Activated naive CD4-positive, alpha-beta T cell treated with anti-CD3 and anti-CD28 coated beads, Interleukin-2, amount 50 U/mL, for 72 hours (primary cell): ENCODE data around the gene INPP4B. TPM values are rescaled to one million over a fixed set of nuclear protein-coding genes. Genes with fewer than 3 reads are reported as not detected.
A peak's percentile ranks its signal among the peaks of the same experiment; 100 is the strongest.
"Not testable (repeated sequence)": the region's sequence is repeated elsewhere in the genome, so short reads cannot be mapped to it uniquely, and the experiment has no call there.

Experiments used
- ATAC-seq, 2 donors: fragments of 150-1000 bp; cut with Tn5 transposase; 2 replicates each; pipeline ENCODE4 v1.10.0; 2021; ENCODE audit warnings: mild to moderate bottlenecking in 2 of 2, moderate library complexity in 2 of 2
- DNase-seq, 2 donors: peaks; one replicate each; pipeline ENCODE4 v3.0.0; 2021 to 2022; ENCODE audit warnings: low spot score in 2 of 2
- H3K27ac Mint-ChIP-seq, 2 donors: one replicate each; pipeline ENCODE4 v1.8.0; 2022; ENCODE audit warnings: mild to moderate bottlenecking in 2 of 2, mixed read lengths in 2 of 2
- H3K36me3 Mint-ChIP-seq, 2 donors: one replicate each; pipeline ENCODE4 v1.8.0; 2022; ENCODE audit warnings: mixed read lengths in 2 of 2
- H3K9me3 Mint-ChIP-seq, 2 donors: one replicate each; pipeline ENCODE4 v1.8.0; 2022; ENCODE audit warnings: mixed read lengths in 2 of 2
- total RNA-seq, 2 donors: library from RNA; stranded (reverse); gene quantifications; one replicate each; pipeline ENCODE4 v1.2.3, GENCODE V29; 2022

Gene INPP4B
- total RNA-seq, 2 donors from 2014 or later, result 63.9 to 81.3 TPM

- H3K36me3 Mint-ChIP-seq, result peaks cover 13 to 14% of the 10 kb centered on the region in 2 donors
- H3K9me3 Mint-ChIP-seq, result peaks cover 11 to 14% of the 10 kb centered on the region in 2 donors
- H3K27ac Mint-ChIP-seq, result no peak overlapping the region
- DNase-seq (no peak), ATAC-seq (no peak)
Measured at GRCh38 chr4:142683997-142684396, 162.1 kb downstream of the INPP4B start.

GRCh38 chr4:142683503-142683902 is 162.6 kb downstream of the INPP4B start:
- H3K36me3 Mint-ChIP-seq, result peaks cover 11 to 14% of the 10 kb centered on the region in 2 donors
- DNase-seq (no peak), ATAC-seq (no peak)
- H3K9me3 Mint-ChIP-seq, result peaks cover 11 to 14% of the 10 kb centered on the region in 2 donors
- H3K27ac Mint-ChIP-seq, result no peak overlapping the region

GRCh38 chr4:142671516-142671915 is 174.6 kb downstream of the INPP4B start:
- H3K36me3 Mint-ChIP-seq, result peaks cover 43 to 62% of the 10 kb centered on the region in 2 donors
- ATAC-seq (no peak), DNase-seq (no peak)
- H3K27ac Mint-ChIP-seq, result no peak overlapping the region
- H3K9me3 Mint-ChIP-seq, result peaks cover 42 to 52% of the 10 kb centered on the region in 2 donors

- peaks cover 24 to 31% of the 10 kb centered on the region in 2 donors for H3K9me3 Mint-ChIP-seq
- ATAC-seq, result no peak
- no peak overlapping the region for H3K27ac Mint-ChIP-seq
- no peak for DNase-seq
- H3K36me3 Mint-ChIP-seq, result peaks cover 45 to 73% of the 10 kb centered on the region in 2 donors
Measured at GRCh38 chr4:142663828-142664227, 182.3 kb downstream of the INPP4B start.

- Mint-ChIP-seq H3K9me3 (peaks cover 27 to 31% of the 10 kb centered on the region in 2 donors), H3K36me3 (peaks cover 52 to 78% of the 10 kb centered on the region in 2 donors), H3K27ac (peak overlapping the region in 1 of 2 donors; percentile 44)
- no peak for ATAC-seq
- no peak for DNase-seq
Measured at GRCh38 chr4:142660728-142661127, 185.4 kb downstream of the INPP4B start.

- H3K9me3 Mint-ChIP-seq, result peaks cover 41 to 53% of the 10 kb centered on the region in 2 donors
- no peak overlapping the region for H3K27ac Mint-ChIP-seq
- peak in 1 of 2 donors; percentile 35 for DNase-seq
- H3K36me3 Mint-ChIP-seq, result peaks cover 71 to 89% of the 10 kb centered on the region in 2 donors
- no peak for ATAC-seq
Measured at GRCh38 chr4:142656178-142656577, 189.9 kb downstream of the INPP4B start.

- ATAC-seq (no peak), DNase-seq (no peak)
- Mint-ChIP-seq H3K9me3 (peaks cover 40 to 49% of the 10 kb centered on the region in 2 donors), H3K27ac (no peak overlapping the region), H3K36me3 (peaks cover 65 to 79% of the 10 kb centered on the region in 2 donors)
Measured at GRCh38 chr4:142648378-142648777, 197.7 kb downstream of the INPP4B start.

- H3K36me3 Mint-ChIP-seq, result peaks cover 48 to 66% of the 10 kb centered on the region in 2 donors
- peak overlapping the region; percentile 85 to 86 for H3K27ac Mint-ChIP-seq
- peaks cover 26 to 34% of the 10 kb centered on the region in 2 donors for H3K9me3 Mint-ChIP-seq
- DNase-seq (no peak), ATAC-seq (peak; percentile 45 to 69)
Measured at GRCh38 chr4:142645475-142646108, 200.5 kb downstream of the INPP4B start.

GRCh38 chr4:142644628-142645027 is 201.5 kb downstream of the INPP4B start:
- H3K27ac Mint-ChIP-seq, ATAC-seq, DNase-seq: not testable (repeated sequence)
- Mint-ChIP-seq H3K36me3 (peaks cover 38 to 59% of the 10 kb centered on the region in 2 donors), H3K9me3 (peaks cover 19 to 26% of the 10 kb centered on the region in 2 donors)

- Mint-ChIP-seq H3K36me3 (peaks cover 8 to 40% of the 10 kb centered on the region in 2 donors), H3K9me3 (peaks cover 6 to 11% of the 10 kb centered on the region in 2 donors), H3K27ac (no peak overlapping the region)
- no peak for ATAC-seq
- no peak for DNase-seq
Measured at GRCh38 chr4:142637614-142638013, 208.5 kb downstream of the INPP4B start.

- Mint-ChIP-seq H3K27ac (no peak overlapping the region), H3K9me3 (peaks cover 8 to 24% of the 10 kb centered on the region in 2 donors), H3K36me3 (peaks cover 6 to 54% of the 10 kb centered on the region in 2 donors)
- no peak for DNase-seq
- ATAC-seq, result no peak
Measured at GRCh38 chr4:142631836-142632235, 214.3 kb downstream of the INPP4B start.

GRCh38 chr4:142615324-142615665 is 230.8 kb downstream of the INPP4B start:
- Mint-ChIP-seq H3K27ac (no peak overlapping the region), H3K9me3 (peaks cover 17 to 33% of the 10 kb centered on the region in 2 donors), H3K36me3 (peaks cover 29 to 69% of the 10 kb centered on the region in 2 donors)
- no peak for DNase-seq
- no peak for ATAC-seq

- peaks cover 28 to 69% of the 10 kb centered on the region in 2 donors for H3K36me3 Mint-ChIP-seq
- ATAC-seq, result peak in 1 of 2 donors; percentile 52
- no peak overlapping the region for H3K27ac Mint-ChIP-seq
- DNase-seq, result no peak
- peaks cover 12 to 28% of the 10 kb centered on the region in 2 donors for H3K9me3 Mint-ChIP-seq
Measured at GRCh38 chr4:142614621-142615323, 231.3 kb downstream of the INPP4B start.

- Mint-ChIP-seq H3K27ac (no peak overlapping the region), H3K36me3 (peaks cover 34 to 58% of the 10 kb centered on the region in 2 donors), H3K9me3 (peaks cover 24 to 35% of the 10 kb centered on the region in 2 donors)
- ATAC-seq (no peak), DNase-seq (no peak)
Measured at GRCh38 chr4:142607976-142608375, 238.1 kb downstream of the INPP4B start.

GRCh38 chr4:142600952-142601351 is 245.1 kb downstream of the INPP4B start:
- Mint-ChIP-seq H3K36me3 (peaks cover 61 to 90% of the 10 kb centered on the region in 2 donors), H3K9me3 (peaks cover 45 to 50% of the 10 kb centered on the region in 2 donors), H3K27ac (no peak overlapping the region)
- DNase-seq (no peak), ATAC-seq (no peak)

- DNase-seq (no peak), ATAC-seq (peak in 1 of 2 donors; percentile 74)
- H3K36me3 Mint-ChIP-seq, result peaks cover 59 to 88% of the 10 kb centered on the region in 2 donors
- H3K9me3 Mint-ChIP-seq, result peaks cover 31 to 40% of the 10 kb centered on the region in 2 donors
- H3K27ac Mint-ChIP-seq, result peak overlapping the region; percentile 58 to 67
Measured at GRCh38 chr4:142598132-142598531, 248.0 kb downstream of the INPP4B start.

GRCh38 chr4:142596595-142596994 is 249.5 kb downstream of the INPP4B start:
- Mint-ChIP-seq H3K9me3 (peaks cover 21 to 27% of the 10 kb centered on the region in 2 donors), H3K27ac (peak overlapping the region in 1 of 2 donors; percentile 37), H3K36me3 (peaks cover 48 to 85% of the 10 kb centered on the region in 2 donors)
- DNase-seq, result no peak
- no peak for ATAC-seq
